Panc1 (cell line): ENCODE data around the gene AGBL5. TPM values are rescaled to one million over a fixed set of nuclear protein-coding genes. Genes with fewer than 3 reads are reported as not detected.

Source experiments
- ATAC-seq: fragments of 200-7000 bp; cut with Tn5 transposase; 2 replicates; pipeline ENCODE4 v1.9.1; 2020; ENCODE audit warnings: mild to moderate bottlenecking, moderate library complexity
- BruUV-seq: library from RNA; stranded (reverse); fragments of 400-500 nt; replicated peaks from 2 replicates; lab custom pipeline; 2021; lab: Mats Ljungman, UMichigan
- CTCF ChIA-PET: fragments of 300-600 bp; sonication (Branson Sonifier 250); formaldehyde crosslinking; loops from one replicate; lab custom pipeline; 2022; ENCODE audit warnings: antibody characterized with exemption; lab: Charles Lee
- POLR2A ChIA-PET: fragments of 300-600 bp; sonication (Branson Sonifier 250); formaldehyde crosslinking; loops from one replicate; lab custom pipeline; 2022; ENCODE audit warnings: antibody characterized with exemption; lab: Charles Lee
- DNase-seq: peaks from one replicate; pipeline ENCODE4 v3.0.0-alpha.2; 2010; ENCODE audit warnings: low read depth, low spot score
- H3K27ac ChIP-seq: 2 replicates; pipeline ENCODE4 v1.5.1; 2011; ENCODE audit warnings: mild to moderate bottlenecking, low read length, inconsistent platforms
- H3K27me3 ChIP-seq: fragments of 200-500 bp; sonication (Bioruptor generic); 2 replicates; pipeline ENCODE4 v1.6.0; 2014; ENCODE audit warnings: low read length, inconsistent platforms; ENCODE audit not compliant: control insufficient read depth, insufficient read depth
- H3K36me3 ChIP-seq: fragments of 200-500 bp; sonication (Bioruptor generic); 2 replicates; pipeline ENCODE4 v1.5.1; 2014; ENCODE audit warnings: inconsistent platforms, mild to moderate bottlenecking, low read length, moderate library complexity; ENCODE audit not compliant: control insufficient read depth, insufficient read depth
- H3K4me1 ChIP-seq: 2 replicates; pipeline ENCODE4 v1.5.1; 2011; ENCODE audit warnings: inconsistent platforms, mild to moderate bottlenecking, low read length, moderate library complexity; ENCODE audit not compliant: control insufficient read depth, insufficient read depth
- H3K4me3 ChIP-seq, 2 experiments: 2 replicates each; pipeline ENCODE4 v1.5.1; 2011 to 2012; ENCODE audit warnings: low read depth in 2 of 2, low read length in 2 of 2, mild to moderate bottlenecking in 2 of 2, inconsistent platforms in 1 of 2, moderate library complexity in 1 of 2
- H3K9me3 ChIP-seq: fragments of 200-500 bp; sonication (Bioruptor generic); 2 replicates; pipeline ENCODE4 v1.5.1; 2014; ENCODE audit warnings: low read depth, mild to moderate bottlenecking, inconsistent platforms, low read length, moderate library complexity; ENCODE audit not compliant: control insufficient read depth, insufficient read depth
- CTCF ChIP-seq: fragments of 450-650 bp; IDR thresholded peaks from 2 replicates; pipeline ENCODE4 v1.5.1; 2017; ENCODE audit warnings: mild to moderate bottlenecking
- POLR2AphosphoS5 ChIP-seq: IDR thresholded peaks from 2 replicates; pipeline ENCODE4 v1.6.1; 2012; ENCODE audit warnings: mild to moderate bottlenecking, low read depth, low read length, moderate library complexity
- REST ChIP-seq, 2 experiments: IDR thresholded peaks; 2 replicates each; pipeline ENCODE4 v1.6.1; 2011 to 2012; ENCODE audit warnings: low read depth in 2 of 2, control low read depth in 1 of 2, low read length in 1 of 2, mild to moderate bottlenecking in 1 of 2, moderate library complexity in 1 of 2; ENCODE audit not compliant: insufficient read depth in 1 of 2
- SIN3A ChIP-seq: IDR thresholded peaks from 2 replicates; pipeline ENCODE4 v1.6.1; 2012; ENCODE audit warnings: low read depth, mild to moderate bottlenecking, low read length, moderate library complexity, borderline replicate concordance; ENCODE audit not compliant: insufficient read depth
- TCF7L2 ChIP-seq: IDR thresholded peaks from 2 replicates; pipeline ENCODE4 v1.6.1; 2011; ENCODE audit warnings: mild to moderate bottlenecking, low read depth, low read length, inconsistent platforms
- in situ Hi-C: cut with HindIII; loops from 2 replicates; pipeline ENCODE4 v1.10.0; 2016; ENCODE audit warnings: low sequenced_read_pairs, low pct_unique_long_range_greater_than_20kb
- intact Hi-C: fragments of 100-400 bp; cut with micrococcal nuclease; formaldehyde crosslinking; loops from one replicate; pipeline ENCODE4 v1.10.0; 2022; ENCODE audit not compliant: unreplicated experiment
- total RNA-seq: library from RNA; stranded (reverse); gene quantifications from one replicate; pipeline ENCODE4 v1.2.1, GENCODE V29; 2021; ENCODE audit not compliant: unreplicated experiment

AGBL5 gene
- total RNA-seq, 1 experiment from 2014 or later, result 55.6 TPM

GRCh38 chr2:27018142-27018541 is 33.3 kb upstream of the AGBL5 start:
- intact Hi-C loops, result loop anchor here (5.0 kb wide), 1 partner anchor 171 kb away; the partner anchor contains the start of gene DPYSL5
- in situ Hi-C loops, result no loop called here
- H3K9me3 ChIP-seq, result no peaks in the 10 kb centered on the region
- ChIA-PET POLR2A (interaction anchor here (0.6 kb wide), 1 partner anchor 274 kb away, joined by 3 read pairs; no protein-coding TSS in a partner anchor), CTCF (interaction anchor here (0.8 to 2.5 kb wide), 3 partner anchors 56 to 172 kb away, joined by 3 to 55 read pairs (median 3); no protein-coding TSS in a partner anchor)
- no peak for DNase-seq
- H3K27ac ChIP-seq, result no peak overlapping the region
- BruUV-seq, result no TSS peak
- no peak for TF ChIP-seq TCF7L2
- no peak for TF ChIP-seq POLR2AphosphoS5
- no peak for TF ChIP-seq CTCF
- no peak for TF ChIP-seq REST (IDR thresholded peaks at IDR 0.05; ENCODE audit: insufficient read depth in 1 of 2, low read depth in 2 of 2, low read length in 1 of 2)
- no peak for TF ChIP-seq SIN3A
- peaks cover 14% of the 10 kb centered on the region for H3K4me1 ChIP-seq
- H3K27me3 ChIP-seq, result no peaks in the 10 kb centered on the region
- no peak overlapping the region for H3K4me3 ChIP-seq
- no peaks in the 10 kb centered on the region for H3K36me3 ChIP-seq
- no peak for ATAC-seq

GRCh38 chr2:27019459-27019858 is 32.0 kb upstream of the AGBL5 start:
- no peak for ATAC-seq
- peaks cover 14% of the 10 kb centered on the region for H3K4me1 ChIP-seq
- ChIA-PET POLR2A (no interaction called here), CTCF (interaction anchor here (0.9 kb wide), 1 partner anchor 77 kb away, joined by 5 read pairs; no protein-coding TSS in a partner anchor)
- in situ Hi-C loops (no loop called here), intact Hi-C loops (loop anchor here (5.0 kb wide), 1 partner anchor 172 kb away; the partner anchor contains the start of gene DPYSL5)
- H3K27ac ChIP-seq, result no peak overlapping the region
- H3K36me3 ChIP-seq, result no peaks in the 10 kb centered on the region
- no peak for DNase-seq
- H3K4me3 ChIP-seq, result no peak overlapping the region
- no peaks in the 10 kb centered on the region for H3K9me3 ChIP-seq
- BruUV-seq, result no TSS peak
- TF ChIP-seq CTCF (no peak), POLR2AphosphoS5 (no peak), TCF7L2 (no peak), REST (IDR thresholded peaks at IDR 0.05; ENCODE audit: insufficient read depth in 1 of 2, low read depth in 2 of 2, low read length in 1 of 2) (no peak), SIN3A (no peak)
- no peaks in the 10 kb centered on the region for H3K27me3 ChIP-seq
